Muscle of leg (tissue), 11 donors: ENCODE data around the gene TRIO. TPM values are rescaled to one million over a fixed set of nuclear protein-coding genes. Genes with fewer than 3 reads are reported as not detected.

ENCODE experiments used
- DNase-seq: peaks from one replicate; pipeline ENCODE4 v3.0.0; 2013
- H3K27ac ChIP-seq: one replicate; pipeline ENCODE4 v1.5.1; 2013; ENCODE audit warnings: mild to moderate bottlenecking, low read length, control low read depth
- H3K27me3 ChIP-seq: one replicate; pipeline ENCODE4 v1.6.1; 2013; ENCODE audit warnings: low read length; ENCODE audit not compliant: control insufficient read depth, insufficient read depth
- H3K36me3 ChIP-seq: one replicate; pipeline ENCODE4 v1.6.1; 2013; ENCODE audit warnings: low read length; ENCODE audit not compliant: control insufficient read depth, insufficient read depth
- H3K4me1 ChIP-seq: one replicate; pipeline ENCODE4 v1.6.1; 2013; ENCODE audit warnings: low read length; ENCODE audit not compliant: control insufficient read depth, insufficient read depth
- H3K4me3 ChIP-seq: one replicate; pipeline ENCODE4 v1.5.1; 2013; ENCODE audit warnings: low read length, control low read depth
- H3K9me3 ChIP-seq: replicated peaks from 2 replicates; pipeline ENCODE4 v1.6.1; 2013; ENCODE audit warnings: low read depth, low read length; ENCODE audit not compliant: control insufficient read depth
- WGBS: methylation state at CpG from one replicate; pipeline ENCODE4 v1.1.5; 2013; ENCODE audit warnings: missing lambda C conversion rate; ENCODE audit not compliant: insufficient coverage; 5-methylcytosine and 5-hydroxymethylcytosine counted together
- polyA plus RNA-seq, 8 donors: library from polyadenylated mRNA; unstranded; fragments of 120-200 nt; gene quantifications; one replicate each; pipeline versions ENCODE4 v1.2.1 to v1.2.3, GENCODE V29; 2013; ENCODE audit warnings: inconsistent platforms in 1 of 8, low replicate concordance in 1 of 8; ENCODE audit not compliant: insufficient read length in 8 of 8, insufficient read depth in 1 of 8
- total RNA-seq: library from RNA; stranded (reverse); fragments of 120-200 nt; gene quantifications from one replicate; pipeline ENCODE4 v1.2.4, GENCODE V29; 2013

Gene TRIO
- total and polyA plus RNA-seq, 9 donors, result 124 to 219 (median 168) TPM

DNA sequence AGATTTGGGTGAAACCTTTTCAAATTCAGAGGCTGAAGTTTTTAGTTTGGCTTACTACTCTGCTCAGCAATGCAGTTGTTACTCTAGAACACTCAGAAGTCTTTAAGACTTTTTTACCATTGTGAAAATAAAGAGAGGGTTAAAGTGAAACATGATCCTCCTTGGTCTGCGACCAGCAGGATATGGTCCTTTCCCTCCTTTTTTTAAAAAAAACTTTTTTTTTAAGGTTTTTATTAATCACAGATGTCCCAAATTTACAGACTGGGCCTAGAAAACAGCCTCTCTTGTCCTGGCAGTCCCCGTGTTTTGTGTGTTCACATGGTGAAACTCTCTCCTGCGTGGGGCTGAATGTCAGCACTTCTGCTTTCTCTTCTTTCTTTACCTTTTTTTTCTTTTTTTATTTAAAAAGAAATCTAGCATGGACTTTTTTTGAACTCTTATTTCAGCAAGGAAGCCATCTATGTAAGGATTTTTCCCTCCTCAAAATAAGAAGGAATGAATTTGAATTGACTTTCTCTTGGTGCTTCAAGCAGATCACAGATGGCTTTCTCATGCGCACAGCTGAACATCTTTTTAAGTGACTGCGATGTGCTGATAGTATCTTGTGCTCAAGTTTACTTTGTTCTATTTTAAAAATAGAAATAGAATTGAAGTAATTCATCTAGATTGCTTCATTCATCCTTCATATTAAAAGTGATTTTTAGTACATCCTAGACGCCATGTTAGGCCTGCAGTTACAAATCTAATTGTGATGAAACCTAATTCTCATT, 309.7 kb downstream of the TRIO start:
- Histone ChIP-seq H3K36me3 (peaks cover 25% of the 10 kb centered on the region), H3K4me3 (no peak overlapping the region), H3K4me1 (peaks cover 65% of the 10 kb centered on the region), H3K27me3 (no peaks in the 10 kb centered on the region), H3K9me3 (no peaks in the 10 kb centered on the region), H3K27ac (peak overlapping the region; percentile 99)
- DNase-seq, result peak; percentile 89
- WGBS, result no CpG with 5 or more reads among the region's 6 CpGs

DNA sequence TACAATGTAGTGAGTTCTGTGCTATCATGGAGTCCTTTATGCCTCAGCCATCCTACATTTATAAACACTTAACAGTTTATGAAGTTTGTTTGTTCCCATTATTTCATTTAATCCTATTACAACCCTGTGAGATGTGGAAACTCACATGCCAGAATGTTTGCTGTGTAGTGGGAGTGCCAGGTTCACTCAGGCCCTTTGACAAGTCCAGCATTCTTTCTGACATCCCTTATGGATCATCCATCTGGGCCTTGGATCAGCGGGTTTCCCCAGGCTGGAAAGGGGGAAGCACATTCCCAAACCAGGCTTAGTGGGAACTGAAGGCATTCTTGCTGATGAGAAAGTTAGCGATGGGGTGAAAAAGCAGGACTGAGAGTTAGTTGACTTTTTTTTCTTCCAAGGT, 310.3 kb downstream of the TRIO start:
- H3K27me3 ChIP-seq, result no peaks in the 10 kb centered on the region
- DNase-seq, result no peak
- H3K4me3 ChIP-seq, result no peak overlapping the region
- WGBS, result no CpG with 5 or more reads among the region's 2 CpGs
- peaks cover 30% of the 10 kb centered on the region for H3K36me3 ChIP-seq
- no peaks in the 10 kb centered on the region for H3K9me3 ChIP-seq
- H3K27ac ChIP-seq, result peak overlapping the region; percentile 99
- peaks cover 66% of the 10 kb centered on the region for H3K4me1 ChIP-seq

- Histone ChIP-seq H3K36me3 (peaks cover 36% of the 10 kb centered on the region), H3K27me3 (no peaks in the 10 kb centered on the region), H3K9me3 (no peaks in the 10 kb centered on the region), H3K27ac (peak overlapping the region; percentile 17), H3K4me1 (peaks cover 50% of the 10 kb centered on the region), H3K4me3 (no peak overlapping the region)
- 79% methylated on average over 21 of the region's 26 CpGs for WGBS
- no peak for DNase-seq
Observed at GRCh38 chr5:14455814-14456321, 312.7 kb downstream of the TRIO start.

- Histone ChIP-seq H3K4me1 (peaks cover 42% of the 10 kb centered on the region), H3K9me3 (no peaks in the 10 kb centered on the region), H3K4me3 (no peak overlapping the region), H3K27ac (peak overlapping the region; percentile 77), H3K27me3 (no peaks in the 10 kb centered on the region), H3K36me3 (peaks cover 42% of the 10 kb centered on the region)
- DNase-seq, result no peak
- 17% methylated on average over 2 of the region's 7 CpGs for WGBS
Observed at GRCh38 chr5:14457476-14457875, 314.3 kb downstream of the TRIO start.

DNA sequence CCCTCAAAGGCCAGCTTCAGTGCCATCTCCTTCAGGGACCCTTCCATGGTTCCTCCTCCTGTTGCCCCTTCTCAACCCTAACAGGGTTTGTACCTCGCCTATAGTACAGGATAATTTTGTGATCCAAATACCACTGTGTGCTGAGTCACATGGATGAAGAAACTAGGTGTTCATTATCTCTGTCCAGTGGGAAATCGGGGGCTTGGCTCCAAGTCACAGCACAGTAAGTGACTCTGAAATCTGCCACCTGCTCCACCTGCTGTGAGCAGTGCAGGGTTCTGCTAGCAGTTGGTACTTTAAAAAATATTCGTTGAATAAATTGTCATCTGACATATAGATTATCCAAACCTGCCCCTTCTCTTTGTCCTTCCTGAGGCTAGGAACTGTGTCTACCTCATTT, 315.3 kb downstream of the TRIO start:
- H3K27ac ChIP-seq, result peak overlapping the region; percentile 77

GRCh38 chr5:14460844-14461398, 317.8 kb downstream of the TRIO start:
- WGBS, result 90% methylated on average over 32 of the region's 46 CpGs
- Histone ChIP-seq H3K4me3 (no peak overlapping the region), H3K4me1 (peaks cover 29% of the 10 kb centered on the region), H3K27ac (no peak overlapping the region), H3K27me3 (no peaks in the 10 kb centered on the region), H3K36me3 (peaks cover 61% of the 10 kb centered on the region), H3K9me3 (no peaks in the 10 kb centered on the region)
- no peak for DNase-seq

More for the DNA sequence above, 315.3 kb downstream of the TRIO start:
- Histone ChIP-seq H3K4me3 (no peak overlapping the region), H3K27me3 (no peaks in the 10 kb centered on the region), H3K4me1 (peaks cover 37% of the 10 kb centered on the region), H3K9me3 (no peaks in the 10 kb centered on the region), H3K36me3 (peaks cover 52% of the 10 kb centered on the region)
- DNase-seq, result no peak
- no CpG with 5 or more reads among the region's 3 CpGs for WGBS

DNA sequence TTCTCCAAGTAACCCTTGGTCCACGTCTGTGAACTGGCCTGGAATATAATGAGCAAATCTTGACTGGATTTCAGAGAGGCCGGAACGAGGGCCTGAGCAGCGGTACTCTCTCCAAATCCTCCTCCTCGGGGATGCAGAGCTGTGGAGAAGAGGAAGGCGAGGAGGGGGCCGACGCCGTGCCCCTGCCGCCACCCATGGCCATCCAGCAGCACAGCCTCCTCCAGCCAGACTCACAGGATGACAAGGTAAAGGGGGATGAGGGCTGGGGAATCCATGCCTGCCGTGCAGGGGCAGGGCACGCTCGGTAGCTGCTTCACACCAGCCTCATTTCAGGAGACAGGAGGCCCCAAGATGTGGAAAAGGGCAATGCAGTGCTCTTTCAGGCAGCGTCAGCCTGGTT, 319.5 kb downstream of the TRIO start:
- Histone ChIP-seq H3K9me3 (no peaks in the 10 kb centered on the region), H3K27me3 (no peaks in the 10 kb centered on the region), H3K4me3 (no peak overlapping the region), H3K4me1 (peaks cover 19% of the 10 kb centered on the region), H3K27ac (no peak overlapping the region), H3K36me3 (peaks cover 74% of the 10 kb centered on the region)
- 37% methylated on average over 5 of the region's 14 CpGs for whole genome bisulfite sequencing
- no peak for DNase-seq

- Histone ChIP-seq H3K4me3 (no peak overlapping the region), H3K27me3 (no peaks in the 10 kb centered on the region), H3K27ac (no peak overlapping the region), H3K9me3 (no peaks in the 10 kb centered on the region), H3K4me1 (peaks cover 11% of the 10 kb centered on the region), H3K36me3 (peaks cover 71% of the 10 kb centered on the region)
- no peak for DNase-seq
- WGBS, result 10% methylated on average over 2 of the region's 3 CpGs
Observed at GRCh38 chr5:14463629-14464028, 320.5 kb downstream of the TRIO start.

- no peaks in the 10 kb centered on the region for H3K9me3 ChIP-seq
- H3K4me3 ChIP-seq, result no peak overlapping the region
- no peaks in the 10 kb centered on the region for H3K27me3 ChIP-seq
- H3K4me1 ChIP-seq, result peaks cover 10% of the 10 kb centered on the region
- peaks cover 72% of the 10 kb centered on the region for H3K36me3 ChIP-seq
- DNase-seq, result no peak
- H3K27ac ChIP-seq, result no peak overlapping the region
- 60% methylated on average over 1 of the region's 3 CpGs for WGBS
Observed at GRCh38 chr5:14464096-14464495, 321.0 kb downstream of the TRIO start.

DNA sequence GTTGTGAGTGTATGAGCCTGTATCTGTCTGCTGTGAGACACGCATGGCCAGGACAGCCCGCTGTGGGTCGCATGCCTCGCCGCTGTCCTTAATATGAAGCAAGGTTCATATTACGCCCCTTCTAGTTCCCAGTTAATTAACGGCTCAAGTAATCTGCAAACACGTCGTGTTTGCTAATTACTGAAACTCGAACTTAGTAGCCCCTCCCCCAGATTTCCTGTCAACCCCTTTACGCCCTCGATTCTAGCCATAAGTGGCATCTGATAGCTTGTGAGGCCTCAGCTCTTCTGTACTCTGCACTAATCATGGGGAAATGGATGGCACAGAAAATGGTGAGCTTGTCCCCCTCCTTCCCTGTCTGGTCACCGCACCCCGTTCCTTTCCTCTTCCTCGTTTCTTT, 321.5 kb downstream of the TRIO start:
- Histone ChIP-seq H3K4me1 (peaks cover 11% of the 10 kb centered on the region), H3K36me3 (peaks cover 72% of the 10 kb centered on the region), H3K9me3 (no peaks in the 10 kb centered on the region), H3K27me3 (no peaks in the 10 kb centered on the region), H3K4me3 (no peak overlapping the region), H3K27ac (no peak overlapping the region)
- no peak for DNase-seq
- 54% methylated on average over 14 of the region's 15 CpGs for WGBS
